ENCODE measurements around the gene NAA38. TPM values are rescaled to one million over a fixed set of nuclear protein-coding genes. Genes with fewer than 3 reads are reported as not detected.

Gene NAA38
- 152 and 178 TPM in 2 replicates for total RNA-seq

- peak; percentile 99 to 100 for DNase-seq (ENCODE audit: low read depth in 2 of 2)
These were observed at the start of gene NAA38 for GRCh38 chr17:7856811-7857712. TSS of gene NAA38 (minus strand) at chr17:7857559. CDS start at chr17:7857463, 96 bp downstream.

GRCh38 chr17:7903154-7904103 is 46.1 kb upstream of the NAA38 start:
- no peak for DNase-seq (ENCODE audit: low read depth in 2 of 2)

DNA sequence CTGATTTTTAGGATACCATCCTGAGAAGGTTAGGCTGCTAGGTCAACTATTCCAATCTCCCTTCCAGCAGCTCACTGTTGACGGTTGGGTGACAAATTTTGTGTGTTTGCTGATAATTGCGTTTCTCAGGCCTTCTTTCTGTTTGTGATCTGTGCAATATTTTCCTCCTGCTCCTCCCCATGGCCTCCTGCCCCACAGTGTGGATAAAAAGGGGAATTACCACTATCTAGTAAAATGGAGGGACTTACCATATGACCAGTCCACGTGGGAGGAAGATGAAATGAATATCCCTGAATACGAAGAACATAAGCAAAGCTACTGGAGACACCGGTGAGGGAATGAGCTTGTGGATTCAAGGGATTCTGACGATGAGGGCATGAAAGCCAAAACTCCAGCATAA is 40.4 kb upstream of the NAA38 start:
- DNase-seq (ENCODE audit: low read depth in 2 of 2) = peak; percentile 73 to 86

GRCh38 chr17:7897090-7897489 is 39.7 kb upstream of the NAA38 start:
- DNase-seq (ENCODE audit: low read depth in 2 of 2) = no peak

DNA sequence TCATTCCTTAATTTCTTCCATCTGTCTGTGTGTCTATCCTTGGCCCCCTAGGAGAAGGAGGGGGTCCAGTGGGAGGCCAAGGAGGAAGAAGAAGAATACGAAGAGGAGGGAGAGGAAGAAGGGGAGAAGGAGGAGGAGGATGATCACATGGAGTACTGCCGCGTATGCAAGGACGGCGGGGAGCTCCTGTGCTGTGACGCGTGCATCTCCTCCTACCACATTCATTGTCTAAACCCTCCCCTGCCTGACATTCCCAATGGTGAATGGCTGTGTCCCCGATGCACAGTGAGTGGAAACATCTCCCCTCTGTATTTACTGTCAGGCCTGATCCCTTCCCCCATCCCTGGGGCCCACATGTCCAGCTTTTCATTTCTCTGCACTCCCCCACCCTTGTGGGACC is 37.5 kb upstream of the NAA38 start:
- DNase-seq (ENCODE audit: low read depth in 2 of 2) = no peak

- DNase-seq (ENCODE audit: low read depth in 2 of 2) = no peak
These were observed 36.9 kb upstream of the NAA38 start for GRCh38 chr17:7894226-7894625.

DNA sequence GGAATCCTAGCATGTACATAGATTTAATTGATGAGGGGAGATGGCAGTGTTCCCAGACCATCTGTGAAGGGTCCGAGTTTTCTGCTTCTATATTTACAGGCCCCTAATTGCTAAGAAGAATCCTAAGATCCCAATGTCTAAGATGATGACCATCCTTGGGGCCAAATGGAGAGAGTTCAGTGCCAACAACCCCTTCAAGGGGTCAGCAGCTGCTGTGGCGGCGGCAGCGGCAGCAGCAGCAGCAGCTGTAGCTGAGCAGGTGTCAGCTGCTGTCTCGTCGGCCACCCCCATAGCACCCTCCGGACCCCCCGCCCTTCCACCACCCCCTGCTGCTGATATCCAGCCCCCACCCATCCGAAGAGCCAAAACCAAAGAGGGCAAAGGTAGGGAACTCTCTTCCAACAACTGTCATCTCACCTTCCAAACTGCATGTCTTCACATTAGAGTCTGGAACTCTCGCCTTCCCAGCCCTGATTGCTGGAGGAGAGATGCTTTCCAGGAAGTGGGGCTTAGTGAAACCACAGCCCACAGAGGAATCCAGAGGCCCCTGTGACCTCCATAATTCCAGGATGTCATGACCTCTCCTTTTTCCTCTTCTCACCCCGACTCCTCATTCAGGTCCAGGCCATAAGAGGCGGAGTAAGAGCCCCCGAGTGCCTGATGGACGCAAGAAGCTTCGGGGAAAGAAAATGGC is 36.0 kb upstream of the NAA38 start:
- no peak for DNase-seq (ENCODE audit: low read depth in 2 of 2)

- peak; percentile 77 to 88 for DNase-seq (ENCODE audit: low read depth in 2 of 2)
These were observed 32.0 kb upstream of the NAA38 start for GRCh38 chr17:7889166-7889955.

DNA sequence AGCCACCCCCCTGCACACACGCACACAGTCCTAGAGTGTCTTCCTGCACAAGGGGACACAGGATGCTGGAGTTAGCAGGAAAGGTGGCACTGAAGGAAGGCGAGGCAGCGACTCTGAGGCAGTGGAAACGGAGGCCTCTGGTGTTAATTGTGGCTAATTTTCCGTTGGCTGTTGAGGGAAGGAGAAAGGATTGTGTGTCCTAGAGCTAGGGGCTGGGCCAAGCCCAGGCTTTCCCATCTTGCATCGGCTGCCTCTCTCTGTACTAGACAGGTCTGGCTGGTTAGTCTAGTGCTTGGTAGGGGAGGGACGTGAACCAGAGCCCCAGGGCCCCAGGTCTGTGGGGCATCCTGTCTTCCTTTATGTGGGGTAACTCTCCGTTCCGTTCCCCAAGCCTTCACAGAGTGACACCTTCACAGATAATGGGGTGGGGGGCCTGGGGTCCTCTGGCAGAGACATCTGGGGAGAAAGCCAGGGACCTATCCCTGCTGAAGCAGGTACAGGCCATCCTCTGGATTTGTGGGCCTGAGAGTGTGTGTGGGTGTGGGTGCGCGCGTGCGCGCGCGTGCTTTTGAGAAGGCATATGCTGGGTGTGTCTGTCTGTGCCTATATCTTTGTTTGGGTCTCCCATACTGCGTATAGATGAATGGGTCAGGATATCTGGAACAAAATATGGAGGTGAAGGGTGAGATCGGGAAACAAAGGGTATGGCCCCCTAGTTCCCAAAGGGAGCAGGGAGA is 31.0 kb upstream of the NAA38 start, which contains the start of gene CHD3:
CHD3 (plus strand) TSS at position 606 of the 737 bp plus-strand sequence. CDS start 212 bp downstream, outside the sequence.
- peak; percentile 12 to 27 for DNase-seq (ENCODE audit: low read depth in 2 of 2)

- DNase-seq (ENCODE audit: low read depth in 2 of 2) = peak; percentile 94 to 97
These were observed 30.3 kb upstream of the NAA38 start for GRCh38 chr17:7887482-7888183.

DNA sequence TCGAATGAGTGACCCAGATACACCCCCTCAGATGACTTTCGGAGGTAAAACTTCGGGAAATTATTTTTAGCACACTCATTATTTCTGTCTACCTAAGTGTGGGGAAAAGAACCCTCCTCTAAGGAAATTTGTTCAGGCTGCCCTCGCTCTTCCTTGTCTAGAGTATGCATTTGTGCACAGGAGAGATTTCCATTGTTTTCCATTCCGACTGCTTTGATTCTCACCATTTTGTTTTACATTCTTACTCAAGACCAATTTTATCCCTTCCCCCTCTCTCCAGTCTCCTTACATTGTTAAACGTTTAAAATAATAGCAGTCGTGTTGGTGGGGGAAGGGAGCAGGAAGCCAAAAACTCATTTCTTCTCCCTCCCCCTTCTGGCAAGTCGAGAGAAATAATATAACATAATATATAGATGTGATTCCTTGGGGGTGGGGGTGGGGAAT is 29.7 kb upstream of the NAA38 start:
- no peak for DNase-seq (ENCODE audit: low read depth in 2 of 2)

DNA sequence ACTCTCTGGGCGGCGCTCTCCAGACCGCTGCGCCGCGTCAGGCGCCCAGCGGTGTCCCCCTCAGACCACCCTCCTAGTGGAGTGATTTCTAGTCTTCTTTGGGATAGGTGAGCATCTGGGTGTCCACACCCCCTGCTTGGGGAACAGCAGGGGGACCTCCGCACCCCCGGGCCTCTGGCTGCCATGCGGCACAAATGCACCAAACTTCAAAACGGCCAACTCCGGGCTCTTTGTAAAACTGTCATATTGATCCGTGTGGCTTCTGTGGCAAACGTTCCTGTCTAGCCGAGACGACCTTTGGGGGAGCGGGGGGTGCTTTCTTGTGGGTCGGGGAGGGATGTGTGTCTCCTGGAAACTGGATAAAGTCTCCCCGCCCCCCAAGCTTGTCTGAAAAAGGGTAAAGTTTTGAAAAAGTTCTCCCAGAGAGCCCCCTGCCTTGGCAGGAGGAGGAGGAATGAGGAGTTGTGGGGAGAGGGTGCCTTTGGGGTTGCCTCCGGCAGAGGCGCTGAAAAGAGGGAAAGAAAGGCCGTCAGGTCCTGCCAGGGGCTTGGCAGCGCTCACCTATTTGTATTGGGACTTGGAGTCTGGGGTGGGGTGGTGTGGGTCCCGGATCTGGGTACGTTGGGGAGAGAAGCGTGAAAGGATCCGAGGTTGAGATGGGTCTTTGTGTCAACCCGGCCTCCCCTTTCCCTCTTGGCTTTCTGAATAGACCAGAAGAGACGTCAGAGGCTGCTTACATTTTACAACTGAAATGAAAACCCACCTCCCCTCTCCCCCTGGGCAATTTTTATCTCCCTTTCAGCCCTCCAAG is 29.1 kb upstream of the NAA38 start:
- peak; percentile 23 to 40 for DNase-seq (ENCODE audit: low read depth in 2 of 2)

DNA sequence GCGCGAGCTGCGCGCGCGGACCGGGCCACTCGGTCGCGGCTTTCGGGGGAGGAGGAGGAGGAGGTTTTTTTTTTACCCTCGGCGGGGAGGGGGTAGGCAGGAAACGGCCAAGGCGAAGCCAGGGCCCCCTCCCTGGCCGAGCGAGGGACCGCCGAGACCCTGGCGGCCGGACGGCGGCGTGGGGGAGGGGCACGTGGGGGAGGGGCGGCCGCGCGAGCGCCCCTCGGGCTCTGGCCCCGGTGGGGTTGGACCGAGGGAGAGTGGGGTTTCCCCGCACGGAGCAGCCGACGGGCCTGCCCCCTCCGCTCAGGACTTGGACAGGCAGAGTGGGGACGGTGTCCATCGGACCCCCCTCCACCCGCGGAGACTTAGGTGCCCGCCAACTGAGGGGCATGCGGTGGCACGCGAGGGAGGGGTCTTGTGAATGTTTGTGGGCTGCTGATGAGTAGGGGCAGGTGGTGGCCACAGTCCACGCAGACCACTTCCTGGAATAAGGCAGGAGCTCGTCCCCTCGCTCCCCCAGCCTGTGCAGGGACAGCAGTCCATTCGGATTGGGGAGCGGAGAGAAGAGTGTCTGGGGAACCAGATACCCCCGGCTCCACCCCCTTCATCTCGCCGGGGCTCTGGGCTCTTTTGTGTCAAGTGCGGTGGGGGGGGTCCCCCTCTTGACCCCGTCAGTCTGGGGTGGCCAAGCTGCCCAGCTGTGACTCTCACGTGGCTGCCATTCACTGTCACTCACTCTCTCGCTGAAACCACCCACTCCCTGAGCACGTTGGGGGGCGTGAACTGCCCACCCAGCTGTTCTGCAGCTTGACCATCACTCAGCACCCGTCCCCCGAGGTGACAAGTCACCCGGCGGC is 28.2 kb upstream of the NAA38 start:
- peak; percentile 28 to 29 for DNase-seq (ENCODE audit: low read depth in 2 of 2)

DNA sequence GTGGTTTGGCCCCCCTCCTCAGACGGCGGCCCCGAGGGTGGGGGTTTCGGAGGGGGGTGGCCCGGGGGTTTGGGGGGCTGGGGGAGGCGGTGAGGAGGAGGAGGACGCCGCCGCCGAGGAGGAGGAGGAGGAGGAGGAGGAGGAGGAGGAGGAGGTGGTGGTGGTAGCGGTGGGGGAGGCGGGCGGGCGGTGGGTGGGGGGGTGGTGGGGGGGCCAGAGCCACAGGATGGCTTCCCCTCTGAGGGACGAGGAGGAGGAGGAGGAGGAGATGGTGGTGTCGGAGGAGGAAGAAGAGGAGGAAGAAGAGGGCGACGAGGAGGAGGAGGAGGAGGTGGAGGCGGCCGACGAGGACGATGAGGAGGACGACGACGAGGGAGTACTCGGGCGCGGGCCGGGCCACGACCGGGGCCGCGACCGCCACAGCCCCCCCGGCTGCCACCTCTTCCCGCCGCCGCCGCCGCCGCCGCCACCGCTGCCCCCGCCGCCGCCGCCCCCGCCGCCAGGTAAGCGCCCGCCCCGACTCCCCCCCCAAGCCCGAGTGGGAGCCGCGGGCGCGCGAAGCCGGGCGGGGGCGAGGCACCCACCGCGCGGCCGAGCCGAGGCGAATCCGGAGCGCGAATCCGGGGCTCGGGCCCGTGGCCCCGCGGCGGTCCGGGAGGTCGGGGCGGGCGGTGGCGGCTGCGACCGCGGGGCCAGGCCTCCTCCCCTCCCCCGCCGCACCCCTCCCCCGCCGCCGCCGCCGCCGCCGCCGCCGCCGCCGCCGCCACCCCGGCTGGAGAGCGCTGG is 27.4 kb upstream of the NAA38 start:
- DNase-seq (ENCODE audit: low read depth in 2 of 2) = peak in 1 of 2 donors; percentile 4

GRCh38 chr17:7883781-7884386 is 26.5 kb upstream of the NAA38 start:
- DNase-seq (ENCODE audit: low read depth in 2 of 2) = peak; percentile 11 to 46

- no peak for DNase-seq (ENCODE audit: low read depth in 2 of 2)
These were observed 25.3 kb upstream of the NAA38 start for GRCh38 chr17:7882629-7883028.
